Keratinocyte (primary cell): Measurements from ENCODE around the gene SNRPB. TPM values are rescaled to one million over a fixed set of nuclear protein-coding genes. Genes with fewer than 3 reads are reported as not detected.
A peak's percentile ranks its signal among the peaks of the same experiment; 100 is the strongest.

Experiments
- DNase-seq: peaks from one replicate; pipeline ENCODE4 v3.0.0-alpha.2; 2011; ENCODE audit warnings: low read depth, missing footprints, low spot score
- FAIRE-seq: peaks from 2 replicates; lab custom pipeline; 2011; peaks lifted over from hg19 to GRCh38; lab: Jason Lieb, UNC
- H2AFZ ChIP-seq: 2 replicates; pipeline ENCODE4 v1.6.0; 2012; ENCODE audit warnings: low read length, control low read depth, inconsistent platforms; ENCODE audit not compliant: control insufficient read depth
- H3K27ac ChIP-seq: 2 replicates; pipeline ENCODE4 v1.5.1; 2011; ENCODE audit warnings: low read length; ENCODE audit not compliant: control insufficient read depth, insufficient read depth
- H3K27me3 ChIP-seq: 3 replicates; pipeline ENCODE4 v1.6.0; 2011; ENCODE audit warnings: low read length; ENCODE audit not compliant: control insufficient read depth, insufficient read depth; ENCODE audit errors: extremely low read depth
- H3K36me3 ChIP-seq, 2 experiments: 2 replicates in 1 of 2; 3 replicates in 1 of 2; pipeline ENCODE4 v1.5.1; 2011; ENCODE audit warnings: low read length in 2 of 2, mild to moderate bottlenecking in 1 of 2; ENCODE audit not compliant: control insufficient read depth in 2 of 2, insufficient read depth in 2 of 2; ENCODE audit errors: extremely low read depth in 1 of 2
- H3K4me1 ChIP-seq: 3 replicates; pipeline ENCODE4 v1.5.1; 2011; ENCODE audit warnings: low read length; ENCODE audit not compliant: control insufficient read depth, insufficient read depth; ENCODE audit errors: extremely low read depth
- H3K4me2 ChIP-seq: 3 replicates; pipeline ENCODE4 v1.6.0; 2011; ENCODE audit warnings: low read depth, low read length; ENCODE audit not compliant: control insufficient read depth, insufficient read depth; ENCODE audit errors: extremely low read depth
- H3K4me3 ChIP-seq, 3 experiments: fragments of 200-600 bp in 1 of 3; sonication (generic) in 1 of 3; 2 replicates in 2 of 3; 3 replicates in 1 of 3; pipeline ENCODE4 v1.5.1; 2011 to 2016; ENCODE audit warnings: low read length in 3 of 3, mild to moderate bottlenecking in 3 of 3, control low read depth in 2 of 3, inconsistent platforms in 1 of 3, low read depth in 1 of 3, mixed read lengths in 1 of 3, mixed run types in 1 of 3, moderate library complexity in 1 of 3; ENCODE audit not compliant: control insufficient read depth in 2 of 3, insufficient read depth in 2 of 3; ENCODE audit errors: extremely low read depth in 1 of 3
- H3K79me2 ChIP-seq: 2 replicates; pipeline ENCODE4 v1.6.0; 2012; ENCODE audit warnings: low read length; ENCODE audit not compliant: control insufficient read depth, insufficient read depth
- H3K9ac ChIP-seq: 3 replicates; pipeline ENCODE4 v1.6.0; 2011; ENCODE audit warnings: low read length; ENCODE audit not compliant: control insufficient read depth, insufficient read depth; ENCODE audit errors: extremely low read depth
- H3K9me1 ChIP-seq: 3 replicates; pipeline ENCODE4 v1.6.0; 2011; ENCODE audit warnings: low read length; ENCODE audit not compliant: control insufficient read depth, insufficient read depth; ENCODE audit errors: extremely low read depth
- H3K9me3 ChIP-seq: 2 replicates; pipeline ENCODE4 v1.5.1; 2012; ENCODE audit warnings: low read depth, low read length; ENCODE audit not compliant: control insufficient read depth
- H4K20me1 ChIP-seq: 3 replicates; pipeline ENCODE4 v1.6.0; 2011; ENCODE audit warnings: low read length; ENCODE audit not compliant: control insufficient read depth, insufficient read depth; ENCODE audit errors: extremely low read depth
- EZH2 ChIP-seq: IDR thresholded peaks from one replicate; pipeline ENCODE4 v1.6.1; 2012; ENCODE audit warnings: inconsistent platforms, mild to moderate bottlenecking, low read length, moderate library complexity
- dilution Hi-C: fragments of 300-500 bp; cut with MboI; formaldehyde crosslinking; loops from one replicate; pipeline ENCODE4 v1.7.0; 2020; ENCODE audit warnings: low sequenced_read_pairs; ENCODE audit not compliant: extremely low pct_ligation_motif_present
- polyA plus RNA-seq, 5 experiments: library from polyadenylated mRNA; depleted of rRNA in 3 of 5; stranded (reverse) in 3 of 5; stranded (forward) in 1 of 5; unstranded in 1 of 5; fragments of >200 nt; gene quantifications; 1 replicate in 1 of 5; 2 replicates in 3 of 5; 3 replicates in 1 of 5; pipeline versions ENCODE4 v1.2.1 to v1.2.3, GENCODE V29; 2011 to 2012; ENCODE audit warnings: missing spikeins in 2 of 5, low read depth in 1 of 5, low replicate concordance in 1 of 5
- TF ChIP-seq, protein P1 (sequence below), 3 experiments: IDR thresholded peaks in 1 of 3; conservative IDR thresholded peaks in 1 of 3; optimal IDR thresholded peaks in 1 of 3; 2 replicates in 2 of 3; 3 replicates in 1 of 3; pipeline versions ENCODE3 to v1.5.1; 2011; ENCODE audit warnings: low read length in 3 of 3, mild to moderate bottlenecking in 3 of 3, moderate library complexity in 2 of 3, control low read depth in 1 of 3, inconsistent platforms in 1 of 3; ENCODE audit not compliant: insufficient read depth in 2 of 3; ENCODE audit errors: extremely low read depth in 1 of 3

The SNRPB gene
- polyA plus RNA-seq, 1 donor (not counting 4 experiments of a cell fraction or from before 2014, with no cell fraction given): 199 TPM

DNA sequence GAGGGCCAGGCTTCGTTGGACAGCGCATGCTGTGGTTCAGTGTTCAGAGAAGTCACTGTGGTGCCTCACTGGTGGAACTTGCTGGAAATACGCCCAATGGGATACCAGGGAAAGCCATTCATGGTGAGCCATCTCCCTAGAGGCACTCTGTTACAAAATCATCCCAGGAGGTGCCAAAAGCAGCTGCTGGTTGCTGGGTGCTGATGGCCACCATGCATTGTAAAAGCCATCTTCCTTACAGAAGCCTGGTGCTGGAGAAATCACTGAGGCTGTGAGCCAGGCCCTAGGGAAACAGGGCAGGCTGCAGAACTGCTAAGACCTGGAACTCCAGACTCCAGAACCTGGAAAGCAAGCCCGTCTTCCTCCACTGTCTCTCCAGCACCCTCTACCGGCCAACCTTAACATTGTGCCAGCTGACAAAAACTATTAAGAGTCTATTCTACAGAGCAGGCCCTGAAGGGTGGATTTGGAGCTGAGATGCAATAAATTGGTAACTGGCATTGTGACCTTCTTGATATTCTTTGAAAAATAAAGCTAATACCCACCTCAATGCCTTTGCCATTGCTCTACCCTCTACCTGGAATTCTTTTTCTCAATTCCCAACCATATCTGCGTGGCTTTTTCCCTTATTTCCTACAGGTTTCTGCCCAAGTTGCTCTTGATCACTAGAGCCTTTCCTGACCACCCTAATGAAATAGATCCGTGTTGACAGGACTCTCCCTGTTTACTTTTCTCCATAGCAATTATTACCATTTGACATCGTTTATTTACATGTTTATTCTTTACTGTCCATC, 18.5 kb downstream of the SNRPB start:
- H3K9ac ChIP-seq: no peak overlapping the region
- dilution Hi-C loops: no loop called here
- H3K27ac ChIP-seq: no peak overlapping the region
- no peaks in the 10 kb centered on the region for H3K9me3 ChIP-seq
- H3K36me3 ChIP-seq: no peaks in the 10 kb centered on the region
- no peaks in the 10 kb centered on the region for H3K9me1 ChIP-seq
- H3K4me3 ChIP-seq: no peak overlapping the region
- H3K4me2 ChIP-seq: no peak overlapping the region
- no peaks in the 10 kb centered on the region for H3K27me3 ChIP-seq
- TF ChIP-seq EZH2: no peak
- TF ChIP-seq, protein P1, sequence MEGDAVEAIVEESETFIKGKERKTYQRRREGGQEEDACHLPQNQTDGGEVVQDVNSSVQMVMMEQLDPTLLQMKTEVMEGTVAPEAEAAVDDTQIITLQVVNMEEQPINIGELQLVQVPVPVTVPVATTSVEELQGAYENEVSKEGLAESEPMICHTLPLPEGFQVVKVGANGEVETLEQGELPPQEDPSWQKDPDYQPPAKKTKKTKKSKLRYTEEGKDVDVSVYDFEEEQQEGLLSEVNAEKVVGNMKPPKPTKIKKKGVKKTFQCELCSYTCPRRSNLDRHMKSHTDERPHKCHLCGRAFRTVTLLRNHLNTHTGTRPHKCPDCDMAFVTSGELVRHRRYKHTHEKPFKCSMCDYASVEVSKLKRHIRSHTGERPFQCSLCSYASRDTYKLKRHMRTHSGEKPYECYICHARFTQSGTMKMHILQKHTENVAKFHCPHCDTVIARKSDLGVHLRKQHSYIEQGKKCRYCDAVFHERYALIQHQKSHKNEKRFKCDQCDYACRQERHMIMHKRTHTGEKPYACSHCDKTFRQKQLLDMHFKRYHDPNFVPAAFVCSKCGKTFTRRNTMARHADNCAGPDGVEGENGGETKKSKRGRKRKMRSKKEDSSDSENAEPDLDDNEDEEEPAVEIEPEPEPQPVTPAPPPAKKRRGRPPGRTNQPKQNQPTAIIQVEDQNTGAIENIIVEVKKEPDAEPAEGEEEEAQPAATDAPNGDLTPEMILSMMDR (optimal IDR thresholded peaks at IDR 0.05 in 1 of 3, IDR thresholded peaks at IDR 0.05 in 1 of 3, conservative IDR thresholded peaks at IDR 0.05 in 1 of 3; ENCODE audit: extremely low read depth in 1 of 3, insufficient read depth in 2 of 3, low read length in 3 of 3): peak; percentile 85 to 96 (median 89)
- no peaks in the 10 kb centered on the region for H4K20me1 ChIP-seq
- H2AFZ ChIP-seq: no peak overlapping the region
- FAIRE-seq (peak; percentile 88), DNase-seq (no peak)
- no peaks in the 10 kb centered on the region for H3K79me2 ChIP-seq
- H3K4me1 ChIP-seq: peaks cover 13% of the 10 kb centered on the region

DNA sequence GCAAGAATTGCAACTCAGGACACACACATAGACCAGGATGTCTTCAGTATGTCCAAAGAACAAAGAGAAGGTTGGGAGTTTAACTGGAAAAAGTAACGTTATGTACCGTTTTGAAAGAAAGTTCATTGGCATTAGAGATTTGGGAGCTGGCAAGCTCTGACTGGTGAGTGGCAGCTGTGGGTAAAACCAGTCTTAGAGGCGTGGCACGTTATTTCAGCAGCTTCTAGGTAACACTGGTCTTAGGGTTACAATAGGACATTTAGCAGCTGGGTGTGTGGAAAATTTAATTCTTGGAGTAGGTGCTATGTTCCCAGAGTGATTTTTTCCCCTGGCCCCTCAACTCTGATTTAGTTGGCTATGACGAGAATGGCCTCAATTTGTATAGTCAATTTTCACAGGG, 19.2 kb downstream of the SNRPB start:
- H3K4me3 ChIP-seq: no peak overlapping the region
- DNase-seq: no peak
- peak; percentile 41 for FAIRE-seq

More for the DNA sequence above, 19.2 kb downstream of the SNRPB start:
- TF ChIP-seq, protein P1 (optimal IDR thresholded peaks at IDR 0.05 in 1 of 3, IDR thresholded peaks at IDR 0.05 in 1 of 3, conservative IDR thresholded peaks at IDR 0.05 in 1 of 3; ENCODE audit: extremely low read depth in 1 of 3, insufficient read depth in 2 of 3, low read length in 3 of 3): no peak
- TF ChIP-seq EZH2: no peak
- Histone ChIP-seq H3K27me3 (no peaks in the 10 kb centered on the region), H3K79me2 (no peaks in the 10 kb centered on the region), H3K9me3 (no peaks in the 10 kb centered on the region), H4K20me1 (no peaks in the 10 kb centered on the region), H3K9me1 (no peaks in the 10 kb centered on the region), H2AFZ (no peak overlapping the region), H3K9ac (no peak overlapping the region), H3K36me3 (no peaks in the 10 kb centered on the region), H3K4me2 (no peak overlapping the region), H3K27ac (no peak overlapping the region), H3K4me1 (peaks cover 13% of the 10 kb centered on the region)
- dilution Hi-C loops: no loop called here
